Hepatocyte (in vitro differentiated cells): ENCODE results near the gene CEP250. TPM values are rescaled to one million over a fixed set of nuclear protein-coding genes. Genes with fewer than 3 reads are reported as not detected.

ENCODE experiments used
- DNase-seq: peaks from one replicate; pipeline ENCODE4 v3.0.0-alpha.2; 2016; ENCODE audit warnings: low spot score
- H2AFZ ChIP-seq: fragments of 200-600 bp; sonication (generic); 2 replicates; pipeline ENCODE4 v1.6.0; 2016; ENCODE audit warnings: antibody characterized with exemption, mild to moderate bottlenecking
- H3K27ac ChIP-seq: fragments of 200-600 bp; sonication (generic); 2 replicates; pipeline ENCODE4 v1.5.1; 2016; ENCODE audit warnings: mild to moderate bottlenecking
- H3K27me3 ChIP-seq: fragments of 200-600 bp; sonication (generic); 2 replicates; pipeline ENCODE4 v1.6.1; 2016
- H3K36me3 ChIP-seq: fragments of 200-600 bp; sonication (generic); replicated peaks from 2 replicates; pipeline ENCODE4 v1.5.1; 2016; ENCODE audit warnings: low read depth; ENCODE audit not compliant: insufficient read depth
- H3K4me1 ChIP-seq: fragments of 200-600 bp; sonication (generic); 2 replicates; pipeline ENCODE4 v1.5.1; 2016; ENCODE audit warnings: mild to moderate bottlenecking, moderate library complexity; ENCODE audit not compliant: insufficient read depth
- H3K4me2 ChIP-seq: fragments of 200-600 bp; sonication (generic); 2 replicates; pipeline ENCODE4 v1.6.0; 2016
- H3K4me3 ChIP-seq: fragments of 200-600 bp; sonication (generic); 2 replicates; pipeline ENCODE4 v1.5.1; 2016; ENCODE audit warnings: mild to moderate bottlenecking
- H3K79me2 ChIP-seq: fragments of 200-600 bp; sonication (generic); 2 replicates; pipeline ENCODE4 v1.6.0; 2017; ENCODE audit warnings: mild to moderate bottlenecking
- H3K9me2 ChIP-seq: fragments of 200-600 bp; sonication (generic); replicated peaks from 2 replicates; pipeline ENCODE4 v1.6.0; 2017; ENCODE audit warnings: mild to moderate bottlenecking; ENCODE audit not compliant: insufficient read depth
- H3K9me3 ChIP-seq: fragments of 200-600 bp; sonication (generic); 2 replicates; pipeline ENCODE4 v1.5.1; 2016; ENCODE audit warnings: low read depth, mild to moderate bottlenecking
- H4K20me1 ChIP-seq: fragments of 200-600 bp; sonication (generic); 2 replicates; pipeline ENCODE4 v1.6.0; 2016; ENCODE audit warnings: mild to moderate bottlenecking; ENCODE audit not compliant: insufficient read depth, poor library complexity, severe bottlenecking
- CTCF ChIP-seq: fragments of 200-600 bp; sonication (generic); IDR thresholded peaks from 2 replicates; pipeline ENCODE4 v1.5.1; 2016; ENCODE audit warnings: antibody characterized with exemption, mild to moderate bottlenecking; ENCODE audit not compliant: poor library complexity
- EZH2 ChIP-seq: fragments of 200-600 bp; sonication (generic); IDR thresholded peaks from 2 replicates; pipeline ENCODE4 v1.6.1; 2016; ENCODE audit warnings: antibody characterized with exemption, mild to moderate bottlenecking, borderline replicate concordance
- EZH2phosphoT487 ChIP-seq: fragments of 200-600 bp; sonication (generic); IDR thresholded peaks from one replicate; pipeline ENCODE4 v1.6.1; 2018; ENCODE audit warnings: antibody characterized with exemption, mild to moderate bottlenecking, low read depth, moderate library complexity; ENCODE audit not compliant: unreplicated experiment, severe bottlenecking
- WGBS: methylation state at CpG from one replicate; pipeline ENCODE4 v1.1.6; 2016; ENCODE audit warnings: low lambda C conversion rate; ENCODE audit errors: missing lambda C conversion rate; 5-methylcytosine and 5-hydroxymethylcytosine counted together
- polyA plus RNA-seq: library from polyadenylated mRNA; unstranded; fragments of >200 nt; fragmentation: Nextera tagmentation; extraction: Ambion mirVana; gene quantifications from 2 replicates; pipeline ENCODE4 v1.2.1, GENCODE V29; 2016
- total RNA-seq: library from RNA; depleted of rRNA; stranded (reverse); fragments of >200 nt; gene quantifications from 2 replicates; pipeline ENCODE4 v1.2.3, GENCODE V29; 2014

Gene CEP250
- total and polyA plus RNA-seq, 2 experiments from 2014 or later = 12.4 to 18.5 TPM

- no peak overlapping the region for H3K27ac ChIP-seq
- no peaks in the 10 kb centered on the region for H3K4me1 ChIP-seq
- no peak for DNase-seq
- TF ChIP-seq EZH2phosphoT487 = no peak
- TF ChIP-seq CTCF = no peak
- no peak for TF ChIP-seq EZH2
- no peak overlapping the region for H2AFZ ChIP-seq
- H3K9me2 ChIP-seq = no peaks in the 10 kb centered on the region
- H3K36me3 ChIP-seq = no peaks in the 10 kb centered on the region
- H3K9me3 ChIP-seq = no peaks in the 10 kb centered on the region
- no peaks in the 10 kb centered on the region for H3K79me2 ChIP-seq
- H3K4me2 ChIP-seq = no peak overlapping the region
- H3K4me3 ChIP-seq = no peak overlapping the region
- no peaks in the 10 kb centered on the region for H3K27me3 ChIP-seq
- H4K20me1 ChIP-seq = no peaks in the 10 kb centered on the region
- 99% methylated on average over 5 of the region's 5 CpGs for WGBS
Measured at GRCh38 chr20:35497320-35497719, 41.9 kb downstream of the CEP250 start.

- no peak overlapping the region for H3K27ac ChIP-seq
- H4K20me1 ChIP-seq = no peaks in the 10 kb centered on the region
- no peaks in the 10 kb centered on the region for H3K36me3 ChIP-seq
- no peak for DNase-seq
- H3K27me3 ChIP-seq = no peaks in the 10 kb centered on the region
- WGBS = 99% methylated on average over 9 of the region's 9 CpGs
- H3K4me1 ChIP-seq = no peaks in the 10 kb centered on the region
- no peaks in the 10 kb centered on the region for H3K9me3 ChIP-seq
- no peak overlapping the region for H2AFZ ChIP-seq
- H3K79me2 ChIP-seq = no peaks in the 10 kb centered on the region
- no peak overlapping the region for H3K4me3 ChIP-seq
- no peak overlapping the region for H3K4me2 ChIP-seq
- TF ChIP-seq CTCF = no peak
- TF ChIP-seq EZH2 = no peak
- TF ChIP-seq EZH2phosphoT487 = no peak
- no peaks in the 10 kb centered on the region for H3K9me2 ChIP-seq
Measured at GRCh38 chr20:35497780-35498189, 42.4 kb downstream of the CEP250 start.

- no peak for DNase-seq
- Histone ChIP-seq H2AFZ (no peak overlapping the region), H3K9me3 (no peaks in the 10 kb centered on the region), H3K4me1 (no peaks in the 10 kb centered on the region), H3K4me3 (no peak overlapping the region), H3K9me2 (no peaks in the 10 kb centered on the region), H4K20me1 (no peaks in the 10 kb centered on the region), H3K4me2 (no peak overlapping the region), H3K36me3 (no peaks in the 10 kb centered on the region), H3K79me2 (no peaks in the 10 kb centered on the region), H3K27ac (no peak overlapping the region), H3K27me3 (no peaks in the 10 kb centered on the region)
- 89% methylated on average over 1 of the region's 1 CpG for WGBS
- TF ChIP-seq EZH2phosphoT487 (no peak), EZH2 (no peak)
Measured at GRCh38 chr20:35499271-35499670, 43.9 kb downstream of the CEP250 start.

- Histone ChIP-seq H3K36me3 (no peaks in the 10 kb centered on the region), H2AFZ (no peak overlapping the region), H3K9me2 (no peaks in the 10 kb centered on the region), H3K27ac (no peak overlapping the region), H3K4me2 (no peak overlapping the region), H3K4me1 (peaks cover 6% of the 10 kb centered on the region), H3K4me3 (no peak overlapping the region), H3K27me3 (no peaks in the 10 kb centered on the region), H4K20me1 (no peaks in the 10 kb centered on the region), H3K79me2 (no peaks in the 10 kb centered on the region), H3K9me3 (no peaks in the 10 kb centered on the region)
- no peak for DNase-seq
- no peak for TF ChIP-seq EZH2
- TF ChIP-seq CTCF = no peak
- no peak for TF ChIP-seq EZH2phosphoT487
- 95% methylated on average over 8 of the region's 8 CpGs for WGBS
Measured at GRCh38 chr20:35502352-35502751, 47.0 kb downstream of the CEP250 start.
